H1 (cell line): ENCODE results near the gene CDK5. TPM values are rescaled to one million over a fixed set of nuclear protein-coding genes. Genes with fewer than 3 reads are reported as not detected.

ENCODE experiments used
- JUND ChIP-seq: IDR thresholded peaks from 2 replicates; pipeline ENCODE4 v1.6.1; 2011; ENCODE audit warnings: mild to moderate bottlenecking, improper control_type of control experiment, low read length
- NANOG ChIP-seq: IDR thresholded peaks from 2 replicates; pipeline ENCODE4 v1.6.1; 2011; ENCODE audit warnings: low read length, low read depth, mild to moderate bottlenecking, inconsistent platforms; ENCODE audit not compliant: insufficient read depth, poor library complexity, severe bottlenecking
- SIRT6 ChIP-seq: IDR thresholded peaks from one replicate; pipeline ENCODE4 v1.7.1; 2012; ENCODE audit warnings: low read length, inconsistent platforms
- SUZ12 ChIP-seq: fragments of 200-600 bp; sonication (generic); IDR thresholded peaks from 2 replicates; pipeline ENCODE4 v1.6.1; 2012; ENCODE audit warnings: mild to moderate bottlenecking, inconsistent platforms, low read length, moderate library complexity, mixed read lengths
- TEAD4 ChIP-seq: IDR thresholded peaks from 2 replicates; pipeline ENCODE4 v1.6.1; 2012; ENCODE audit warnings: low read depth, low read length, inconsistent platforms, mixed read lengths
- polyA plus RNA-seq, 7 experiments: library from polyadenylated mRNA; depleted of rRNA in 3 of 7; stranded (reverse) in 5 of 7; unstranded in 2 of 7; fragments of >200 nt in 5 of 7; fragments of 200-250 nt in 2 of 7; gene quantifications; 1 replicate in 5 of 7; 2 replicates in 1 of 7; 4 replicates in 1 of 7; pipeline versions ENCODE4 v1.2.1 to v1.2.3, GENCODE V29; 2011 to 2013; ENCODE audit warnings: missing spikeins in 2 of 7, mixed read lengths in 2 of 7
- total RNA-seq: library from RNA; stranded (reverse); fragmentation: NEBNext Ultra II Directional; extraction: Animal tissue kit (Norgen Biotek cat#: 25700); gene quantifications from 2 replicates; pipeline ENCODE4 v1.2.1, GENCODE V29; 2021
- TF ChIP-seq, protein P1 (sequence below): IDR thresholded peaks from 2 replicates; pipeline ENCODE4 v1.6.1; 2012; ENCODE audit warnings: inconsistent platforms

CDK5 gene
- total and polyA plus RNA-seq, 2 of the 8 experiments (the other 6 are each of a cell fraction or from before 2014, with no cell fraction given): 22.8 to 37.2 TPM

DNA sequence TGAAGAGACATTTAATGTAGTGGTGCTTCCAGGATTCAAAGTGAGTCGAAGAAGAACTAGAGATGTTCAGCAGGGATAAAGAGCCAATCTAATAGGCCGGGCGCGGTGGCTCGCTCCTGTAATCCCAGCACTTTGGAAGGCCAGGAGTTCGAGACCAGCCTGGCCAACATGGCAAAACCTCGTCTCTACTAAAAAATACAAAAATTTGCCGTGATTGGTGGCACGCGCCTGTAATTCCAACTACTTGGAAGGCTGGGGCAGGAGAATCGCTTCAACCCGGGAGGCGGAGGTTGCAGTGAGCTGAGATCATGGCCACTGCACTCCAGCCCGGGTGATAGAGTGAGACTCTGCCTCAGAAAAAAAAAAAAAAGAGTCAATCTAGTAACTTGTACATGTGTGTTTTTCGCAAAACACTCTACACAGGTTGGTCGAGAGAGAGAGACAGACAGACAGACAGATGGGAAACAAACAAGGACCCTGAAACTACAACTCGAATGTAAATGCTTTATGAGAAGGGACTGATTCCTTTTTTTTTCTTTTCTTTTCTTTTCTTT is 28.7 kb downstream of the CDK5 start (continued):
- TF ChIP-seq SIRT6 (no peak), JUND (no peak), TEAD4 (no peak), NANOG (no peak), SUZ12 (no peak)
- TF ChIP-seq, protein P1, sequence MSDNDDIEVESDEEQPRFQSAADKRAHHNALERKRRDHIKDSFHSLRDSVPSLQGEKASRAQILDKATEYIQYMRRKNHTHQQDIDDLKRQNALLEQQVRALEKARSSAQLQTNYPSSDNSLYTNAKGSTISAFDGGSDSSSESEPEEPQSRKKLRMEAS: no peak
